Natural killer cell treated with Interleukin-12 subunit alpha and Interleukin-12 subunit beta and Interleukin-15 and Interleukin-18, amount 100 ng/mL, for 72 hours (primary cell): ENCODE data around the gene PPM1H. TPM values are rescaled to one million over a fixed set of nuclear protein-coding genes. Genes with fewer than 3 reads are reported as not detected.

Source experiments
- ATAC-seq, 2 donors: fragments of 150-1000 bp; cut with Tn5 transposase in 1 of 2; sonication (Bioruptor Pico), chemical (Tn5 transposase) in 1 of 2; 2 replicates each; pipeline ENCODE4 v1.10.0; 2021
- DNase-seq: peaks from one replicate; pipeline ENCODE4 v3.0.0; 2022; ENCODE audit warnings: low spot score
- H3K27ac Mint-ChIP-seq, 2 donors: 1 replicate in 1 of 2; 2 replicates in 1 of 2; pipeline ENCODE4 v1.8.0; 2022; ENCODE audit warnings: mixed read lengths in 2 of 2, mild to moderate bottlenecking in 1 of 2, moderate library complexity in 1 of 2
- H3K27me3 Mint-ChIP-seq, 2 donors: 1 replicate in 1 of 2; 2 replicates in 1 of 2; pipeline ENCODE4 v1.8.0; 2022; ENCODE audit warnings: mixed read lengths in 2 of 2
- H3K36me3 Mint-ChIP-seq: one replicate; pipeline ENCODE4 v1.8.0; 2022; ENCODE audit warnings: mixed read lengths
- H3K4me1 Mint-ChIP-seq, 2 donors: 1 replicate in 1 of 2; 2 replicates in 1 of 2; pipeline ENCODE4 v1.8.0; 2022; ENCODE audit warnings: low read depth in 2 of 2, mixed read lengths in 2 of 2, mild to moderate bottlenecking in 1 of 2
- H3K4me3 Mint-ChIP-seq: one replicate; pipeline ENCODE4 v1.8.0; 2022; ENCODE audit warnings: mixed read lengths
- H3K9me3 Mint-ChIP-seq: 2 replicates; pipeline ENCODE4 v1.8.0; 2022; ENCODE audit warnings: mixed read lengths
- total RNA-seq, 2 donors: library from RNA; stranded (reverse); gene quantifications; one replicate each; pipeline ENCODE4 v1.2.3, GENCODE V29; 2022

Gene PPM1H
- total RNA-seq, 2 donors from 2014 or later = 0.38 TPM; not detected in 1

DNA sequence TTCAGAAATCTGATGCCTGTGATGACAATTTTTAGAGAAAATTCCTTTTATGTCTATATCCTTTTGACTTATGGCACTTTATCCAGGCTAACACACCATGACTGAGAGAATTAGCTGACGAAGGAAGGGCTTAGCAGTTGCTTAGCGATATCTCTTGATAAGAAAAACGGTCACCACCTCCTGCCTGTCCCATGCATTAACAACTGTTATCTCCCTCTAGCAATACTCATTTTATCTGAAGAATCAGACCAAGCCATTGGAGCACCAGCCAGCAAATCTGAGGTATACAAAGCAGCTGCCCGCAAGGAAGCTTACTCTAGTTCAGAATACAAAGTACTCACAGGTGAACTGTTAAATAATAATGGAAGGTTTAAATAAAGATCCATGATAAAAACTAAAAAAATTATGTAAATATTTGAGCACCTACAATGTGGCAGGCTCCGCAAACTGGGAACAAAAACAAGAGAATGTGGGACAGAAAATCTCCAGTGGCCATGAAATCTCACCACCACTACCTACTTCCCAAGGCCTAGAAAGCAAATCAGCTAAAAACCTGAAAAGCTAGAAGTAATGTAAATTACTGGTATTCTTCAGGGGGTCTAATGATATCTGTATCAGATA is 24.3 kb downstream of the PPM1H start:
- ATAC-seq = no peak
- Mint-ChIP-seq H3K27me3 (peaks cover 10 to 23% of the 10 kb centered on the region in 2 donors), H3K27ac (no peak overlapping the region), H3K9me3 (no peaks in the 10 kb centered on the region), H3K36me3 (no peaks in the 10 kb centered on the region), H3K4me1 (no peaks in the 10 kb centered on the region), H3K4me3 (no peak overlapping the region)
- DNase-seq = no peak

DNA sequence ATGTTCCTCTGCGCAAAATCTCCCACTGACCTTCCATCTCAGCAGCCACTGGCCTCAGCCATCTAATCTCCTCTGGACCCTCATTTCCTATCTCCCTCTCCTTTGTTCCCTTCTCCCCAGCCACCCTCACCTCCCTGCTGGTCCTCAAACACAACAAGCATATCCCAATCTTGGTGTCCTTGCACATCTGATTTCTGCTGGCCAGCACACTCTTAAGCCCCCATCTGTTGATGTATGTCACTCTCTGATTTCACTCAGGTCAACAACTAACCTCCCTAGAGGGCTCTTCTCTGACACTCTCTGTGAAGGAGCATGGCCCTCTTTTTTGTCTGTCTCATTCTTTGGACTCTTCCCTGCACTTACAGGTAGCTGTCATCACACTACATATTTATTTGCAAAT is 25.6 kb downstream of the PPM1H start:
- peaks cover 10 to 29% of the 10 kb centered on the region in 2 donors for H3K27me3 Mint-ChIP-seq
- no peaks in the 10 kb centered on the region for H3K9me3 Mint-ChIP-seq
- ATAC-seq (peak in 1 of 2 donors; percentile 43), DNase-seq (no peak)
- no peaks in the 10 kb centered on the region for H3K4me1 Mint-ChIP-seq
- H3K4me3 Mint-ChIP-seq = no peak overlapping the region
- no peak overlapping the region for H3K27ac Mint-ChIP-seq
- no peaks in the 10 kb centered on the region for H3K36me3 Mint-ChIP-seq

DNA sequence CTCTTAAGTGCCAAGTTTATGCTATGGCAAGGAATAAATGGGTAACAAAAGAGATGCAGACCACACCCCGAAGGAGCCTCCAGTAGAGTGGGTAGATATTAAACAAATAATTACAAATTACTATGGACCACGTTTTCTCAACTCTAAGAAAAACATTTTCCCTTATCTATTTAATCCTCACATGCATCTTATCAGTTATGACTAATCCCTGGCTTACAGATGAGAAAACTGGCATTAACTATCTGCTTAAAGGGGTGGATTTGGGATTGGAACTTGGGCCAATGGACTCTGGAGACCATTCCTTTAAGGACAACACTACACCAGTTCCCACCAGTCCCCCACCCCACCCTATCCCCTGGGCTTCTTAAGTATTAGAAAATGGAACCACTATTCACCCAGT is 26.3 kb downstream of the PPM1H start:
- H3K4me1 Mint-ChIP-seq = no peaks in the 10 kb centered on the region
- ATAC-seq (no peak), DNase-seq (no peak)
- H3K27ac Mint-ChIP-seq = no peak overlapping the region
- no peaks in the 10 kb centered on the region for H3K36me3 Mint-ChIP-seq
- H3K27me3 Mint-ChIP-seq = peaks cover 10 to 29% of the 10 kb centered on the region in 2 donors
- no peaks in the 10 kb centered on the region for H3K9me3 Mint-ChIP-seq
- H3K4me3 Mint-ChIP-seq = no peak overlapping the region

DNA sequence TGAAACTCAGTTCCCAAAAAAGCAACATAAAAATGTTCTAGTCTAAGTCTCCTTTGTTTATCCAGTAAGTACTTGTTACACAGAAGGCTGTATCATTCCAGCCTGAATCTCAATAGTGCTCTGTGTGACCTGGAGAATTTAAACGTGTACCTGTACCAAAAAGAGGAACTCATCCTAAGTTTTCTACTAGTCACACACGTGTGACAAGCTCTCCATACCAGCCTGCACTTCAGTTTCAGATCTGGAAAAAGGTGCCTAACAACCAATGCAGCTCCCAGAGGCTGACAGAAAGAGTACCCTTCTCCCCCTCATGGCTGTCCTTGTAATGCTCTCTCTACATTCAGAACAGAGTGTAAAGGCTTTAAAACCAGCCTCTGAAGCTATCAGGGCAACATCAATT is 27.4 kb downstream of the PPM1H start:
- no peak for ATAC-seq

DNA sequence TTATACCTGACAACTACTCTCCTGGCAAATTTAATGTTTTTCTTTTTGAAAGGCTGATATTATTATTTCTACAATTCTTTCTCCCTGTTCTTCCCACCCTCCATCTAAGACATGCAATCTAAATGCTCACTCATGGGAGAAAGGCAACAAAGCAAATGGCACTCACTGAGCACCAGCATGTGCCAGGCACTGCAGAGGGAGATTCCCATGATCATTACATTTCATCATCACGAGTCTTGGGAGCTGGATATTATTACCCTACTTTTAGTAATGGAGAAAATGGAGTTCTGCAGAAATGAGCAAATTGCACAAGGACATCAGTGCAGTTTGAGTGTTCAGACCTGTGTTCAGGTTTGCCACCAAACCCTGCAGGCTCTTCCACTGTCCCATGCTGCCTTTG is 27.9 kb downstream of the PPM1H start:
- ATAC-seq (no peak), DNase-seq (no peak)
- Mint-ChIP-seq H3K4me3 (no peak overlapping the region), H3K27ac (no peak overlapping the region), H3K4me1 (no peaks in the 10 kb centered on the region), H3K27me3 (peaks cover 10 to 24% of the 10 kb centered on the region in 2 donors), H3K36me3 (no peaks in the 10 kb centered on the region), H3K9me3 (no peaks in the 10 kb centered on the region)

More for the DNA sequence above, 27.4 kb downstream of the PPM1H start:
- Mint-ChIP-seq H3K9me3 (no peaks in the 10 kb centered on the region), H3K27me3 (peaks cover 10 to 24% of the 10 kb centered on the region in 2 donors), H3K4me1 (no peaks in the 10 kb centered on the region), H3K27ac (no peak overlapping the region), H3K36me3 (no peaks in the 10 kb centered on the region), H3K4me3 (no peak overlapping the region)
- no peak for DNase-seq

DNA sequence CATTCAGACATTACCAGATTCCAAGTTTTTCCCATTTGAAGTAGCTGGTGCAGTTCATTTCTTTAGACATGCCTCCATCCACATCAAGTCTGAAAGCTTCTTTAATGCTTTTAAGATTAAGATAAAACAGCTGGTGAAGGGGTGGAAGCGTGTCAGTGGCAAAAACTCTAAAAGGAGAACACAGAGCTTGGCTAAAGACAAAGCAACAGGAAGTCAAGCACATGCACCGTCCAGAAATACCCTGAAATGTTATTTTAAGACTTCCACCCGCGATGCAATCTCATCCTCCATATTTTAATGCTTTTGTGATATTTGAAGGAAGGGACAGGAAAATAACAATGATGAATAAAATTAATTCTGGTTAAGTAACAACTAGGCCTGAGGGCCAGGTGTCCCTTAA is 31.8 kb downstream of the PPM1H start:
- Mint-ChIP-seq H3K27me3 (peaks cover 0 to 6% of the 10 kb centered on the region in 2 donors), H3K27ac (no peak overlapping the region), H3K4me1 (peaks cover 0 to 4% of the 10 kb centered on the region in 2 donors), H3K36me3 (no peaks in the 10 kb centered on the region), H3K9me3 (no peaks in the 10 kb centered on the region), H3K4me3 (no peak overlapping the region)
- DNase-seq (no peak), ATAC-seq (no peak)

DNA sequence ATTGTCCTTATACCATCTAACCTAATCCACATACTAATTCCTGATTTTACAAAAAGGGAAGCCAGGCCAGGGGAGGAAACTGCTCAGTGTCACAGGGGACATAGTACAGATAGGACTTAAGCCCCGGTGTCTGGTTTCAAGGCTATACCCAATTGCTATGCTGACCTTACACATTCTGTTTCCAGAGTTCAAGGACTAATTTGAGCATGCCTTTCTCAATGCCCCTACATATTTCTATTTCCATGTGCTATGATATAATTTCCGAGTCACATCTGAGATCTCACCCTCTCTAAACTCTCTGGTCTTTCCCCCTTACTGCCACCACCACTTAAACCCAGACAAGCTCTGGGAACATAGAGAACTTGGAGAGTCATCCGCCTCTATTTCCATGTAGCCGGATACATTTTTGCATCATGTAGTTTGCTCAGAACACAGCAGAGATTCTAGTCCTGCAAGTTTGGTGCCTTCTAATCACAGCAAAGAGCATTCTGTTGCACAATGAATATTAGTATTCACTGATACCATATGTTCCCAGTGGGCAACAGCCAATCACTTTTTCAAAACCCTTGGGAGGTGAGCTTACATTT is 34.2 kb downstream of the PPM1H start:
- H3K36me3 Mint-ChIP-seq = no peaks in the 10 kb centered on the region
- ATAC-seq (no peak), DNase-seq (no peak)
- no peak overlapping the region for H3K27ac Mint-ChIP-seq
- H3K4me1 Mint-ChIP-seq = peaks cover 0 to 4% of the 10 kb centered on the region in 2 donors
- H3K4me3 Mint-ChIP-seq = no peak overlapping the region
- peaks cover 0 to 6% of the 10 kb centered on the region in 2 donors for H3K27me3 Mint-ChIP-seq
- H3K9me3 Mint-ChIP-seq = no peaks in the 10 kb centered on the region

DNA sequence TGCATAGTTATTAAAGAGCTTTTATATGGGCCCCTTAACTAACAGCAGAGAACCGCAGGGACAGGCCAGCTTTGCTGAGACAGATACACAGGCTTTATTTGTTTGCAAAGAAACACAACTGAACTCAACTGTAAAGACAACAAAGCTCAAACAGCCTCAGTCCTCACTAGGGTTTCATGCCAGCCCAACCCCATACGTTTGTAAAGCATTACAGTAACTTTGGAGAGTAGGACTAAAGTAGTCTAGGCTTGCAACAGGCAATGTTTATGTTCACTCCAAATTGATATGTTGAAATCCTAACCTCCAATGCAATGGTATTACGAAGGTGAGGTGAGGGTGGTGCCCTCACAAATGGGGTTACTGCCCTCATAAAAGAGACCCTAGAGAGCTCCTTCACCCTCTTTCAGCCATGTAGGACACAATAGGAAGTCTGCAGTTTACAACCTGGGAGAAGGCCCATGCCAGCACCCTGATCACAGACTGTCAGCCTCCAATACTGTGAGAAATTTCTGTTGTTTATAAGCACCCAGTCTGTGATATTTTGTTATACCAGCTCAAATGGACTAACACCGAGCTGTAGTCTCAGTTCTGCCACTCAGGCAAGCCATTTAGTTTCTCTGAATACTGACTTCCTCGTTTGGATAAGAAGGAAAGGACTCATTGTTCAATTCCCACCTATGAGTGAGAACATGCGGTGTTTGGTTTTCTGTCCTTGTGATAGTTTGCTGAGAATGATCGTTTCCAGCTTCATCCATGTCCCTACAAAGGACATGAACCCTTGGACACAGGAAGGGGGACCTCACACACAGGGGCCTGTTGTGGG is 35.2 kb downstream of the PPM1H start:
- H3K36me3 Mint-ChIP-seq = no peaks in the 10 kb centered on the region
- H3K4me3 Mint-ChIP-seq = no peak overlapping the region
- H3K9me3 Mint-ChIP-seq = no peaks in the 10 kb centered on the region

DNA sequence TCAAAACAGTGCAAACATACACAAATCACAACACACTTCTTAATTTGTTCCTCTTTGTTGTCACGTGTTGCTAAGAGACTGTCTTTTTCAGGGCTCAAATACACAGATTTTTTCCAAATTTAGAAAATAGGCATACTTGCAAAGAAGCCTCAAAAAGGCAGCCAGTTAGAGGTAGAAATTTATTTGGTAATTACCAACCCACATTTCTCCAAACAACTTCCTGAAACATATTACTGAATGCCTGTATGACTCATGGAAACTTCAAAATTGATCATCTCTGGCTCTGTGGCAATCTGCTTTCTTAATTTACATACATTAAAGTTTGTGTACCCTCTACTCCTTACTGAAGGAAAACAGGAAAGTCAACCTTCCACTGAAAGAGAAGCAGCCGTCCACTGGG is 36.4 kb downstream of the PPM1H start:
- Mint-ChIP-seq H3K4me1 (peaks cover 0 to 4% of the 10 kb centered on the region in 2 donors), H3K36me3 (no peaks in the 10 kb centered on the region), H3K4me3 (no peak overlapping the region), H3K9me3 (no peaks in the 10 kb centered on the region), H3K27me3 (no peaks in the 10 kb centered on the region), H3K27ac (no peak overlapping the region)
- no peak for ATAC-seq
- no peak for DNase-seq

More for the DNA sequence above, 35.2 kb downstream of the PPM1H start:
- Mint-ChIP-seq H3K27ac (no peak overlapping the region), H3K27me3 (no peaks in the 10 kb centered on the region), H3K4me1 (peaks cover 0 to 4% of the 10 kb centered on the region in 2 donors)
- no peak for DNase-seq
- ATAC-seq = no peak

DNA sequence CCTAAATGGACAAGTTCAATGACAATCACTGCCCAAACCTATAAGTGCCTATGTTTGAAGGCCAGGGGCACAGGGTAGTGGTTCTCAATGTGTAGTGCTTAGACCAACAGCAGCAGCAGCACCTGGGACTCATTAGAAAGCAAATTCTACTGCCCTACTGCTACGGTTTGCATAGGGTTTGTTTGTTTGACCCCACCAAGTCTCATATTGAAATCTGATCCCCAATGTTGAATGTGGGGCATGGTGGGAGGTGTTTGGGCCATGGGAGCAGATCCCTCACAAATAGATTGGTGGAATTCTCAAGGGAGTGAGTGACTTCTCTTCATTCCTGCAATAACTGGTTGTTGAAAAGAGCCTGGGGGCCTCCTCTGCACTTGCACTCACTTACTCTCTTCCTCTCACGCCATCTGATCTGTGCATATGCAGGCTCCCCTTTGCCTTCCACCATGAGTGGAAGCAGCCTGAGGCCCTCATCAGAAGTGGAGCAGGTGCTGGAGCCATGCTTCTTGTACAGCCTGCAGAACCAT is 39.5 kb downstream of the PPM1H start:
- no peak overlapping the region for H3K4me3 Mint-ChIP-seq
- no peaks in the 10 kb centered on the region for H3K36me3 Mint-ChIP-seq
- no peak for ATAC-seq
- DNase-seq = no peak
- no peaks in the 10 kb centered on the region for H3K9me3 Mint-ChIP-seq
- H3K4me1 Mint-ChIP-seq = peaks cover 0 to 4% of the 10 kb centered on the region in 2 donors
- no peaks in the 10 kb centered on the region for H3K27me3 Mint-ChIP-seq
- no peak overlapping the region for H3K27ac Mint-ChIP-seq

DNA sequence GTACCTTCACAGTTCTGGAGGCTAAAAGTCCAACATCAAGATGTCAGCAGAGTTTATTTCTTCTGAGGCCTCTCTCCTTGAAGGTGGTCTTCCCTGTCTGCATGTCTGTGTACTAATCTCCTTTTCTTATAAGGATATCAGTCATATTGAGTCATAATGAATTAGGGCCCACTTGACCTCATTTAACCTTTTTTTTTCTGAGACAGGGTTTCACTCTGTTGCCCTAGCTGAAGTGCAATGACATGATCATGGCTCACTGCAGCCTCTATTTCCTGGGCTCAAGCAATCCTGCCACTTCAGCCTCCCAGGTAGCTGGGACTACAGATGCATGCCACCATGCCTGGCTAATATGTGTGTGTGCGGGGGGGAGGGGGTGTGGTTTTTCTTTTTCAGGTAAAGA is 41.7 kb downstream of the PPM1H start:
- Mint-ChIP-seq H3K4me1 (no peaks in the 10 kb centered on the region), H3K27me3 (peaks cover 0 to under 1% of the 10 kb centered on the region in 2 donors), H3K36me3 (no peaks in the 10 kb centered on the region), H3K27ac (no peak overlapping the region), H3K9me3 (no peaks in the 10 kb centered on the region), H3K4me3 (no peak overlapping the region)
- DNase-seq (no peak), ATAC-seq (no peak)

DNA sequence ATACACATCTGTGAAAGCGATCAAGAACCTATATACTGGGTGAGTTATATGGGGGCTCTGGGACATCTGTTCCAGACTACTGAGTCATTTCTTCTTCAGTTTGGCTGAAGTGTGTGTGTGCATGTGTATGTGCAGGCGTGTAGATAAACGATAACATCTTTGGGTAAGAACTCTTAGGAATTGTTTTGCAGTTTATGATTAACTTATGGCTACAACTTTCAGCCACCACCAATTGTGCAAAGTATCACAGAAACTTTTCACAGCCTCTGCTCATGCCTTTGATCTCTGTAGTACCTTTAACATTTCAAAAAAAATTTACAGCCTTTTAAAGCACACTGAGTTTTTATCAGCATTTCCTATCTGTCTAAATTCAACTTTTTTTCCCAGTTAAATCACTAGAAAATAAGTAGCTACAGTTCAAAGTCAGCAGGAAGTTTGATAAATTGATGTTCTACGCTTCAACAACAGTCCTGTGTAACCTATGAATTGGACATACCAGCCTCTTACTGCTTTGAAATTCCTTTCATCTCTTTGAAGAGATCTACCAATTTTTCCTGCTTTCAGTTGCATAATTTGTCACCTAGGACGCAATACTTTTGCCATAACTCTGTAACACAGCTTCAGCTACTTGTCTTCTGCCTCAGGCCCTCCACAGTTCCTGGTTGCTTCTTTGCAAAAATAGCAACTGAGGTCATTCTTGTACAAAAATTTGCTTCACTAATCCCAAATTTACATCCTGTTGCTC is 43.0 kb downstream of the PPM1H start:
- ATAC-seq = no peak
- Mint-ChIP-seq H3K36me3 (no peaks in the 10 kb centered on the region), H3K9me3 (peaks cover 3% of the 10 kb centered on the region), H3K27me3 (peaks cover 0 to 12% of the 10 kb centered on the region in 2 donors), H3K27ac (no peak overlapping the region), H3K4me1 (no peaks in the 10 kb centered on the region), H3K4me3 (no peak overlapping the region)
- DNase-seq = no peak

DNA sequence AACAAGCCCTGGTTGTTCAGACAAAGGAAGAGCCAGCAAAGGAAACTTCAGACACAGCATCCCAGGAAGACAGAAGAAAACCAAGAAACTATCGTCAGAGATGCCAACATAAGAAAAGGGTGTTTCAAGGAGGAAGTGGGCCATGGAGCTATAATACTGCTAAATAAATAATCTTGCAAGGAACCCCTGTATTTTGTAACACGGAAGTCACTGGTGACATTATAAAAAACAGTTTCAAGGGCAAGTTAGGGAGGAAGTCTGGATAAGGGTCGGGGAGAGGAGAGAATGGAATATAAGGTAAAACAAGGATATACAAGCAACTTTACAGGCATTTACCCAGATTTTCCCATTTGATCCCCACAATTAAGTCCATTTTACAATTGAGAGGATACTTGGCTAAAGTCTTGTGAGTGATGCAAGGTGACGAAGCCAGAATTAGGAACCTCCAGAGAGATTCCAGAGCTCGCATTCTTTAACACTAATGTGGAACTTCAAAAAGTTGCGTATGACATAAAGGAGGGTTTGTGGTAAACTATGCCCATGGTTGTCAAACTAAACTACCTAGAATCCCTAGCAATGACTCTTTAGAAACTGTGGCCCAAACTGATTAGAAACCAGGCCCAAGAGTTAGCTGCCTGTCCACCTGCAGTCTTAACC is 46.4 kb downstream of the PPM1H start:
- Mint-ChIP-seq H3K27me3 (peaks cover 0 to 12% of the 10 kb centered on the region in 2 donors), H3K27ac (no peak overlapping the region), H3K36me3 (no peaks in the 10 kb centered on the region), H3K4me1 (no peaks in the 10 kb centered on the region), H3K9me3 (peaks cover 3% of the 10 kb centered on the region), H3K4me3 (no peak overlapping the region)
- DNase-seq = no peak
- no peak for ATAC-seq
